Loucy (cell line): ENCODE results near the gene CYP2R1.
"Not testable (repeated sequence)": the region's sequence is repeated elsewhere in the genome, so short reads cannot be mapped to it uniquely, and the experiment has no call there.

ENCODE experiments used
- H2AFZ ChIP-seq: fragments of 200-600 bp; sonication (generic); 2 replicates; pipeline ENCODE4 v1.6.0; 2016; ENCODE audit warnings: antibody characterized with exemption, mild to moderate bottlenecking, low read length, moderate library complexity
- H3F3A ChIP-seq: fragments of 200-600 bp; 2 replicates; pipeline ENCODE4 v1.6.0; 2016; ENCODE audit warnings: antibody characterized with exemption, low read depth, mild to moderate bottlenecking
- H3K27me3 ChIP-seq: fragments of 200-600 bp; sonication (generic); 2 replicates; pipeline ENCODE4 v1.6.1; 2014; ENCODE audit warnings: low read length, mild to moderate bottlenecking; ENCODE audit not compliant: insufficient read depth, poor library complexity, severe bottlenecking
- H3K36me3 ChIP-seq: fragments of 200-600 bp; sonication (generic); 2 replicates; pipeline ENCODE4 v1.6.1; 2016; ENCODE audit warnings: low read length; ENCODE audit not compliant: insufficient read depth
- H3K4me1 ChIP-seq: fragments of 200-600 bp; sonication (generic); 2 replicates; pipeline ENCODE4 v1.5.1; 2014; ENCODE audit warnings: low read length, mild to moderate bottlenecking; ENCODE audit not compliant: insufficient read depth, poor library complexity, severe bottlenecking
- H3K4me2 ChIP-seq: fragments of 200-600 bp; sonication (generic); 2 replicates; pipeline ENCODE4 v1.6.0; 2014; ENCODE audit warnings: antibody characterized with exemption, low read length, low read depth, mild to moderate bottlenecking; ENCODE audit not compliant: poor library complexity, severe bottlenecking
- H3K4me3 ChIP-seq: fragments of 200-600 bp; sonication (generic); 2 replicates; pipeline ENCODE4 v1.5.1; 2014; ENCODE audit warnings: low read length, mild to moderate bottlenecking, mixed read lengths; ENCODE audit not compliant: poor library complexity, severe bottlenecking
- H3K79me2 ChIP-seq: fragments of 200-600 bp; sonication (generic); 2 replicates; pipeline ENCODE4 v1.6.1; 2014; ENCODE audit warnings: low read length; ENCODE audit not compliant: insufficient read depth
- H3K9ac ChIP-seq: fragments of 200-600 bp; sonication (generic); 2 replicates; pipeline ENCODE4 v1.6.0; 2014; ENCODE audit warnings: mild to moderate bottlenecking, low read depth, low read length, moderate library complexity; ENCODE audit not compliant: poor library complexity, severe bottlenecking
- H3K9me2 ChIP-seq: fragments of 200-600 bp; sonication (generic); replicated peaks from 2 replicates; pipeline ENCODE4 v1.6.1; 2016; ENCODE audit warnings: low read depth, low read length, mixed read lengths
- H3K9me3 ChIP-seq: fragments of 200-600 bp; sonication (generic); 2 replicates; pipeline ENCODE4 v1.6.1; 2014; ENCODE audit warnings: mild to moderate bottlenecking, antibody characterized with exemption, low read length, low read depth; ENCODE audit not compliant: insufficient read depth
- H4K20me1 ChIP-seq: fragments of 200-600 bp; sonication (generic); 2 replicates; pipeline ENCODE4 v1.6.0; 2014; ENCODE audit warnings: antibody characterized with exemption, low read length, mild to moderate bottlenecking; ENCODE audit not compliant: insufficient read depth, poor library complexity, severe bottlenecking
- CTCF ChIP-seq: fragments of 200-600 bp; sonication (generic); conservative IDR thresholded peaks from 2 replicates; pipeline ENCODE4 v1.5.1; 2014; ENCODE audit warnings: mild to moderate bottlenecking, antibody characterized with exemption, low read length
- EZH2phosphoT487 ChIP-seq: fragments of 200-600 bp; IDR thresholded peaks from 2 replicates; pipeline ENCODE4 v1.6.1; 2018; ENCODE audit warnings: antibody characterized with exemption, mild to moderate bottlenecking, moderate library complexity, borderline replicate concordance

The CYP2R1 gene

GRCh38 chr11:14873632-14874031, 18.4 kb downstream of the CYP2R1 start:
- Histone ChIP-seq H3F3A (no peaks in the 10 kb centered on the region), H3K9me2 (no peaks in the 10 kb centered on the region), H3K27me3 (no peaks in the 10 kb centered on the region), H2AFZ (no peak overlapping the region), H3K9me3 (no peaks in the 10 kb centered on the region), H4K20me1 (no peaks in the 10 kb centered on the region), H3K4me2 (no peak overlapping the region), H3K4me3 (no peak overlapping the region), H3K79me2 (no peaks in the 10 kb centered on the region), H3K4me1 (no peaks in the 10 kb centered on the region), H3K9ac (no peak overlapping the region), H3K36me3 (peaks cover 51% of the 10 kb centered on the region; the same call in 1 of the 2 replicates)
- TF ChIP-seq EZH2phosphoT487: no peak

- no peaks in the 10 kb centered on the region for H3K9me2 ChIP-seq
- TF ChIP-seq EZH2phosphoT487 (no peak), CTCF (no peak)
- no peaks in the 10 kb centered on the region for H3K9me3 ChIP-seq
Observed at GRCh38 chr11:14872032-14872431, 20.0 kb downstream of the CYP2R1 start.

GRCh38 chr11:14863775-14864174, 28.3 kb downstream of the CYP2R1 start:
- not testable (repeated sequence) for H3K27me3 ChIP-seq, H3K9me3 ChIP-seq, H2AFZ ChIP-seq, H3F3A ChIP-seq, H3K4me2 ChIP-seq, H3K9me2 ChIP-seq, H3K9ac ChIP-seq, H3K4me3 ChIP-seq, H4K20me1 ChIP-seq, H3K4me1 ChIP-seq, H3K79me2 ChIP-seq
- peaks cover 43% of the 10 kb centered on the region; the same call in 1 of the 2 replicates for H3K36me3 ChIP-seq

More at GRCh38 chr11:14872032-14872431, 20.0 kb downstream of the CYP2R1 start:
- Histone ChIP-seq H3K27me3 (no peaks in the 10 kb centered on the region), H3K9ac (no peak overlapping the region), H3K36me3 (peaks cover 55% of the 10 kb centered on the region; the same call in 1 of the 2 replicates), H3K4me3 (no peak overlapping the region), H2AFZ (no peak overlapping the region), H3F3A (no peaks in the 10 kb centered on the region), H4K20me1 (no peaks in the 10 kb centered on the region), H3K4me2 (no peak overlapping the region), H3K79me2 (no peaks in the 10 kb centered on the region), H3K4me1 (no peaks in the 10 kb centered on the region)

- H3K79me2 ChIP-seq: no peaks in the 10 kb centered on the region
- no peaks in the 10 kb centered on the region for H3F3A ChIP-seq
- H3K4me3 ChIP-seq: no peak overlapping the region
- H3K9me3 ChIP-seq: no peaks in the 10 kb centered on the region
- no peaks in the 10 kb centered on the region for H3K4me1 ChIP-seq
- no peaks in the 10 kb centered on the region for H4K20me1 ChIP-seq
- TF ChIP-seq EZH2phosphoT487 (no peak), CTCF (no peak)
- no peaks in the 10 kb centered on the region for H3K9me2 ChIP-seq
- H3K36me3 ChIP-seq: peaks cover 32% of the 10 kb centered on the region; the same call in 1 of the 2 replicates
- H2AFZ ChIP-seq: no peak overlapping the region
- H3K27me3 ChIP-seq: no peaks in the 10 kb centered on the region
- no peak overlapping the region for H3K4me2 ChIP-seq
- no peak overlapping the region for H3K9ac ChIP-seq
Observed at GRCh38 chr11:14861680-14862079, 30.4 kb downstream of the CYP2R1 start.
